GM15510 (cell line): Measurements from ENCODE around the gene AKAP8L.

Experiments
- POLR2A ChIP-seq: IDR thresholded peaks from 3 replicates; pipeline ENCODE4 v1.6.1; 2011; ENCODE audit warnings: borderline replicate concordance; ENCODE audit not compliant: insufficient read length; ENCODE audit errors: extremely low read depth

Gene AKAP8L

GRCh38 chr19:15371786-15372380, 46.9 kb downstream of the AKAP8L start:
- no peak for TF ChIP-seq POLR2A

- TF ChIP-seq POLR2A = no peak
Observed at GRCh38 chr19:15371119-15371518, 47.7 kb downstream of the AKAP8L start.

GRCh38 chr19:15369594-15369891, 49.2 kb downstream of the AKAP8L start:
- TF ChIP-seq POLR2A = no peak

GRCh38 chr19:15368798-15369593, 49.8 kb downstream of the AKAP8L start:
- TF ChIP-seq POLR2A = no peak

GRCh38 chr19:15368051-15368632, 50.6 kb downstream of the AKAP8L start:
- TF ChIP-seq POLR2A = no peak

GRCh38 chr19:15367439-15367838, 51.3 kb downstream of the AKAP8L start:
- no peak for TF ChIP-seq POLR2A

- TF ChIP-seq POLR2A = no peak
Observed at GRCh38 chr19:15365264-15365663, 53.5 kb downstream of the AKAP8L start.

GRCh38 chr19:15358918-15359317, 59.9 kb downstream of the AKAP8L start:
- no peak for TF ChIP-seq POLR2A

- TF ChIP-seq POLR2A = no peak
Observed at GRCh38 chr19:15357906-15358305, 60.9 kb downstream of the AKAP8L start.

- TF ChIP-seq POLR2A = no peak
Observed at GRCh38 chr19:15354566-15355296, 64.1 kb downstream of the AKAP8L start.

- TF ChIP-seq POLR2A = no peak
Observed at GRCh38 chr19:15353908-15354307, 64.9 kb downstream of the AKAP8L start.

GRCh38 chr19:15340086-15340485, 78.7 kb downstream of the AKAP8L start:
- TF ChIP-seq POLR2A = no peak

GRCh38 chr19:15337202-15337601, 81.6 kb downstream of the AKAP8L start:
- TF ChIP-seq POLR2A = no peak

GRCh38 chr19:15332311-15332996, 86.3 kb downstream of the AKAP8L start, which contains the start of gene BRD4:
Gene BRD4, minus strand, starts transcription at chr19:15332539. Its CDS starts 59,440 bp downstream, at chr19:15273099.
- TF ChIP-seq POLR2A = no peak

- TF ChIP-seq POLR2A = no peak
Observed at GRCh38 chr19:15331419-15332310, 87.1 kb downstream of the AKAP8L start.
